Left renal pelvis (tissue), 4 donors: ENCODE measurements around the gene GRK5. TPM values are rescaled to one million over a fixed set of nuclear protein-coding genes. Genes with fewer than 3 reads are reported as not detected.
A peak's percentile ranks its signal among the peaks of the same experiment; 100 is the strongest.
"Not testable (repeated sequence)": the region's sequence is repeated elsewhere in the genome, so short reads cannot be mapped to it uniquely, and the experiment has no call there.

Source experiments
- DNase-seq, 4 donors: peaks; one replicate each; pipeline ENCODE4 v3.0.0-alpha.2; 2013; ENCODE audit warnings: low read depth in 4 of 4, low spot score in 3 of 4
- polyA plus RNA-seq, 4 donors: library from polyadenylated mRNA; unstranded; fragments of 120-200 nt; gene quantifications; one replicate each; pipeline ENCODE4 v1.2.1, GENCODE V29; 2013; ENCODE audit not compliant: insufficient read length in 4 of 4

GRK5 gene
- polyA plus RNA-seq, 4 donors = 14.5 to 35.1 (median 18.2) TPM

- DNase-seq = peak in 1 of 4 donors; percentile 51
Measured at GRCh38 chr10:119448628-119449584, 241.5 kb downstream of the GRK5 start.

GRCh38 chr10:119449760-119450461 is 242.5 kb downstream of the GRK5 start:
- DNase-seq = no peak

- DNase-seq = no peak
Measured at GRCh38 chr10:119450606-119451299, 243.4 kb downstream of the GRK5 start.

GRCh38 chr10:119451300-119451896 is 244.0 kb downstream of the GRK5 start:
- DNase-seq = no peak

- no peak for DNase-seq
Measured at GRCh38 chr10:119452396-119452795, 245.0 kb downstream of the GRK5 start.

GRCh38 chr10:119453313-119453712 is 245.9 kb downstream of the GRK5 start:
- DNase-seq = no peak

GRCh38 chr10:119454316-119454715 is 246.9 kb downstream of the GRK5 start:
- DNase-seq = no peak

- no peak for DNase-seq
Measured at GRCh38 chr10:119454990-119455389, 247.6 kb downstream of the GRK5 start.

- DNase-seq = no peak
Measured at GRCh38 chr10:119455609-119456434, 248.5 kb downstream of the GRK5 start.

GRCh38 chr10:119456435-119456810 is 249.1 kb downstream of the GRK5 start:
- no peak for DNase-seq

GRCh38 chr10:119457966-119458766 is 250.8 kb downstream of the GRK5 start:
- no peak for DNase-seq

- DNase-seq = no peak
Measured at GRCh38 chr10:119459681-119460340, 252.4 kb downstream of the GRK5 start.

GRCh38 chr10:119460369-119461195 is 253.2 kb downstream of the GRK5 start:
- no peak for DNase-seq

- DNase-seq = no peak
Measured at GRCh38 chr10:119461380-119461779, 254.0 kb downstream of the GRK5 start.

GRCh38 chr10:119461923-119462322 is 254.6 kb downstream of the GRK5 start:
- DNase-seq = no peak

- no peak for DNase-seq
Measured at GRCh38 chr10:119462773-119463172, 255.4 kb downstream of the GRK5 start.

GRCh38 chr10:119463195-119463594 is 255.8 kb downstream of the GRK5 start:
- DNase-seq = not testable (repeated sequence)

GRCh38 chr10:119465085-119465484 is 257.7 kb downstream of the GRK5 start:
- DNase-seq = no peak
